ENCODE data around the gene CCBE1.

Gene CCBE1

DNA sequence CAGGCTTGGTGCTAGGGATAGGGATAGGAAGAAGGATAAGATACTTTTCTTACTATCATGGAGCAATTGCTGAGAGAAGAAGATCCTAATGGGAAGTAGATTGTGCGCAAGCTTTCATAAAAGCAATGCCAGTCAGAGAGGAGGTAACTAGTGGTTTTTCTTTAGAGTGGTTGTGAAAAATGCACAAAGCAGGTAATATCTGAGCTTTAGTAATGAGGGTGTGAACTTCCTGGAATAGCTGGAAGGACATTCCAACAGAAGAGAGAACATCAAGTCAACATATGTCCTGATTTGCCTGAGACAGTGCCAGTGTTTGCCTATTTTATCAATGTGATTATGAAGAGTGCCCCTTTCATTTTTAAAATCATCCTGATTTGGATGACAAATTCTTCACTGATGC, 34.1 kb downstream of the CCBE1 start:
- no peak overlapping the region for H3K14ac ChIP-seq (ENCODE audit: low read length in 2 of 2)
- H3K79me1 ChIP-seq (replicated peaks; ENCODE audit: low read length, poor library complexity, severe bottlenecking), result no peaks in the 10 kb centered on the region
- H2AK5ac ChIP-seq (ENCODE audit: low read length, severe bottlenecking), result no peak overlapping the region
- WGBS, result 100% methylated on average over 1 of the region's 1 CpG
- H2BK120ac ChIP-seq (ENCODE audit: low read depth, low read length), result no peak overlapping the region
- no peaks in the 10 kb centered on the region for H3K4me1 ChIP-seq (ENCODE audit: control insufficient read depth, insufficient read depth, low read depth, low read length)
- no peak overlapping the region for H3K4me3 ChIP-seq (ENCODE audit: insufficient read depth in 1 of 2, low read depth in 1 of 2, low read length in 2 of 2)
- no peaks in the 10 kb centered on the region for H3K9me3 ChIP-seq (ENCODE audit: control insufficient read depth, low read length)
- no peak overlapping the region for H4K8ac ChIP-seq (ENCODE audit: low read length)
- no peak overlapping the region for H3K9ac ChIP-seq (ENCODE audit: low read length)
- no peak overlapping the region for H2BK15ac ChIP-seq (ENCODE audit: low read depth, poor library complexity, severe bottlenecking)
- no peak overlapping the region for H2AFZ ChIP-seq (ENCODE audit: low read depth, low read length)
- no peak overlapping the region for H3K4me2 ChIP-seq (ENCODE audit: low read length, poor library complexity, severe bottlenecking)
- H3K4ac ChIP-seq (ENCODE audit: low read depth in 1 of 2, low read length in 2 of 2), result no peak overlapping the region
- no peaks in the 10 kb centered on the region for H3K36me3 ChIP-seq (ENCODE audit: control insufficient read depth in 1 of 2, insufficient read depth in 2 of 2, low read depth in 1 of 2, low read length in 2 of 2)
- H2BK5ac ChIP-seq (ENCODE audit: low read depth, low read length, poor library complexity, severe bottlenecking), result no peak overlapping the region
- H3K23ac ChIP-seq (ENCODE audit: low read length in 2 of 2), result no peak overlapping the region
- H3K27ac ChIP-seq (ENCODE audit: low read length, poor library complexity, severe bottlenecking), result no peak overlapping the region
- no peaks in the 10 kb centered on the region for H3K27me3 ChIP-seq (ENCODE audit: control insufficient read depth in 1 of 2, insufficient read depth in 1 of 2, low read length in 2 of 2)
- no peak overlapping the region for H3K18ac ChIP-seq (ENCODE audit: low read depth in 1 of 2, low read length in 2 of 2)
- no peak overlapping the region for H4K91ac ChIP-seq (ENCODE audit: low read length)
- no peak for DNase-seq
- no peak overlapping the region for H2BK12ac ChIP-seq (ENCODE audit: low read length in 2 of 2)

DNA sequence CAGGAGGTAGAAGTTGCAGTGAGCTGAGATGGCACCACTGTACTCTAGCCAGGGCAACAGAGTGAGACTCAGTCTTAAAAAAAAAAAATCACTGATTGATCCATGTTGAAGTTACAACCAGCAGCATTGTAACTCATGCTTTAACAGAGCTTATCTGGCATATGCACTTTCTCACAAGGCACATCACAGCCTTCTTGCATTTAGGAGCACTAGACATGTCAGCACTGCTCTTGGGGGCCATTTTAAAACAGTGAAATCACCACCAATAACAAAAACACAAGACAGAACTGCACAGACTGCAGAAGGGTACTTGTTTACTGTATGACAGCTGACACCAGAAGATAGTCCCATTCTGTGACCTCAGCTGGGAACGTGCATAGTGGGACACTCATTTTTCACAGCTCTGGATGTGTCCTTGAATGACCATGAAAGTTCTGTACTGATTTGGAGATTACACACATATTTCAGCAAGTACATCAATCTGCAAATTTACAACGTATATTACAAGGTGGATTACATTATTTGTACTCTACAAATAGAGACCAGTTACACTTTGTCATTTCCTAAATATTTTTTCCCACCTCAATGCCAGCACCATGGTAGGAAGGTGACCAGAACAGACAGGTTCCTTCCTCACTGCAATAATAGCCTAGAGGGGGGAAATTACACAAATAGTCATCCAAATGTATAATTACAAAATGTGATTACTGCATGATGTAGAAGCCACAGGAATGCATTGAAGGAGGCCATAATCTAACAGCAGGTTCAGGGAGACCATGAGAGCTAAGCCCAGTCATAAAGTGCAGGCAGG, 35.1 kb downstream of the CCBE1 start:
- no peaks in the 10 kb centered on the region for H3K9me3 ChIP-seq (ENCODE audit: control insufficient read depth, low read length)
- H2BK120ac ChIP-seq (ENCODE audit: low read depth, low read length), result no peak overlapping the region
- H3K14ac ChIP-seq (ENCODE audit: low read length in 2 of 2), result no peak overlapping the region
- no peak overlapping the region for H3K27ac ChIP-seq (ENCODE audit: low read length, poor library complexity, severe bottlenecking)
- H2BK5ac ChIP-seq (ENCODE audit: low read depth, low read length, poor library complexity, severe bottlenecking), result no peak overlapping the region
- no peak overlapping the region for H4K91ac ChIP-seq (ENCODE audit: low read length)
- H3K23ac ChIP-seq (ENCODE audit: low read length in 2 of 2), result no peak overlapping the region
- H3K18ac ChIP-seq (ENCODE audit: low read depth in 1 of 2, low read length in 2 of 2), result no peak overlapping the region
- no peaks in the 10 kb centered on the region for H3K79me1 ChIP-seq (replicated peaks; ENCODE audit: low read length, poor library complexity, severe bottlenecking)
- no peak overlapping the region for H4K8ac ChIP-seq (ENCODE audit: low read length)
- H3K27me3 ChIP-seq (ENCODE audit: control insufficient read depth in 1 of 2, insufficient read depth in 1 of 2, low read length in 2 of 2), result no peaks in the 10 kb centered on the region
- H2BK15ac ChIP-seq (ENCODE audit: low read depth, poor library complexity, severe bottlenecking), result no peak overlapping the region
- no peaks in the 10 kb centered on the region for H3K36me3 ChIP-seq (ENCODE audit: control insufficient read depth in 1 of 2, insufficient read depth in 2 of 2, low read depth in 1 of 2, low read length in 2 of 2)
- no peak overlapping the region for H3K4ac ChIP-seq (ENCODE audit: low read depth in 1 of 2, low read length in 2 of 2)
- H2BK12ac ChIP-seq (ENCODE audit: low read length in 2 of 2), result no peak overlapping the region
- H2AFZ ChIP-seq (ENCODE audit: low read depth, low read length), result no peak overlapping the region
- H3K9ac ChIP-seq (ENCODE audit: low read length), result no peak overlapping the region
- peak; percentile 36 for DNase-seq
- H3K4me3 ChIP-seq (ENCODE audit: insufficient read depth in 1 of 2, low read depth in 1 of 2, low read length in 2 of 2), result no peak overlapping the region
- H2AK5ac ChIP-seq (ENCODE audit: low read length, severe bottlenecking), result no peak overlapping the region
- H3K4me2 ChIP-seq (ENCODE audit: low read length, poor library complexity, severe bottlenecking), result no peak overlapping the region
- WGBS, result 44% methylated on average over 2 of the region's 2 CpGs
- H3K4me1 ChIP-seq (ENCODE audit: control insufficient read depth, insufficient read depth, low read depth, low read length), result no peaks in the 10 kb centered on the region

- H3K79me1 ChIP-seq (replicated peaks; ENCODE audit: low read length, poor library complexity, severe bottlenecking), result no peaks in the 10 kb centered on the region
- WGBS, result 70% methylated on average over 6 of the region's 8 CpGs
- no peak overlapping the region for H2BK15ac ChIP-seq (ENCODE audit: low read depth, poor library complexity, severe bottlenecking)
These were observed 36.2 kb downstream of the CCBE1 start for GRCh38 chr18:59660786-59661743.

GRCh38 chr18:59660366-59660765, 36.9 kb downstream of the CCBE1 start:
- Histone ChIP-seq H3K27ac (ENCODE audit: low read length, poor library complexity, severe bottlenecking) (no peak overlapping the region), H2BK120ac (ENCODE audit: low read depth, low read length) (no peak overlapping the region), H2AK5ac (ENCODE audit: low read length, severe bottlenecking) (no peak overlapping the region), H3K4me1 (ENCODE audit: control insufficient read depth, insufficient read depth, low read depth, low read length) (no peaks in the 10 kb centered on the region), H3K27me3 (ENCODE audit: control insufficient read depth in 1 of 2, insufficient read depth in 1 of 2, low read length in 2 of 2) (no peaks in the 10 kb centered on the region), H2BK5ac (ENCODE audit: low read depth, low read length, poor library complexity, severe bottlenecking) (no peak overlapping the region), H3K18ac (ENCODE audit: low read depth in 1 of 2, low read length in 2 of 2) (no peak overlapping the region), H2BK15ac (ENCODE audit: low read depth, poor library complexity, severe bottlenecking) (no peak overlapping the region), H3K4me3 (ENCODE audit: insufficient read depth in 1 of 2, low read depth in 1 of 2, low read length in 2 of 2) (peak overlapping the region in 1 of 2 experiments; percentile 66), H3K79me1 (replicated peaks; ENCODE audit: low read length, poor library complexity, severe bottlenecking) (no peaks in the 10 kb centered on the region), H4K91ac (ENCODE audit: low read length) (no peak overlapping the region), H3K4me2 (ENCODE audit: low read length, poor library complexity, severe bottlenecking) (no peak overlapping the region), H2AFZ (ENCODE audit: low read depth, low read length) (no peak overlapping the region), H3K36me3 (ENCODE audit: control insufficient read depth in 1 of 2, insufficient read depth in 2 of 2, low read depth in 1 of 2, low read length in 2 of 2) (no peaks in the 10 kb centered on the region), H3K9me3 (ENCODE audit: control insufficient read depth, low read length) (no peaks in the 10 kb centered on the region), H3K14ac (ENCODE audit: low read length in 2 of 2) (no peak overlapping the region), H4K8ac (ENCODE audit: low read length) (no peak overlapping the region), H3K23ac (ENCODE audit: low read length in 2 of 2) (no peak overlapping the region), H3K4ac (ENCODE audit: low read depth in 1 of 2, low read length in 2 of 2) (no peak overlapping the region), H3K9ac (ENCODE audit: low read length) (peak overlapping the region; percentile 63), H2BK12ac (ENCODE audit: low read length in 2 of 2) (no peak overlapping the region)
- DNase-seq, result no peak
- WGBS, result 92% methylated on average over 1 of the region's 4 CpGs

More at GRCh38 chr18:59660786-59661743, 36.2 kb downstream of the CCBE1 start:
- H4K8ac ChIP-seq (ENCODE audit: low read length), result no peak overlapping the region
- no peak overlapping the region for H3K23ac ChIP-seq (ENCODE audit: low read length in 2 of 2)
- H3K4me3 ChIP-seq (ENCODE audit: insufficient read depth in 1 of 2, low read depth in 1 of 2, low read length in 2 of 2), result no peak overlapping the region
- H2AFZ ChIP-seq (ENCODE audit: low read depth, low read length), result no peak overlapping the region
- H2BK5ac ChIP-seq (ENCODE audit: low read depth, low read length, poor library complexity, severe bottlenecking), result no peak overlapping the region
- no peak overlapping the region for H3K4me2 ChIP-seq (ENCODE audit: low read length, poor library complexity, severe bottlenecking)
- no peaks in the 10 kb centered on the region for H3K9me3 ChIP-seq (ENCODE audit: control insufficient read depth, low read length)
- H3K27me3 ChIP-seq (ENCODE audit: control insufficient read depth in 1 of 2, insufficient read depth in 1 of 2, low read length in 2 of 2), result no peaks in the 10 kb centered on the region
- H2BK120ac ChIP-seq (ENCODE audit: low read depth, low read length), result no peak overlapping the region
- no peak overlapping the region for H3K18ac ChIP-seq (ENCODE audit: low read depth in 1 of 2, low read length in 2 of 2)
- H3K9ac ChIP-seq (ENCODE audit: low read length), result peak overlapping the region; percentile 63
- H2BK12ac ChIP-seq (ENCODE audit: low read length in 2 of 2), result no peak overlapping the region
- no peaks in the 10 kb centered on the region for H3K4me1 ChIP-seq (ENCODE audit: control insufficient read depth, insufficient read depth, low read depth, low read length)
- H3K27ac ChIP-seq (ENCODE audit: low read length, poor library complexity, severe bottlenecking), result no peak overlapping the region
- peak; percentile 59 for DNase-seq
- no peaks in the 10 kb centered on the region for H3K36me3 ChIP-seq (ENCODE audit: control insufficient read depth in 1 of 2, insufficient read depth in 2 of 2, low read depth in 1 of 2, low read length in 2 of 2)
- no peak overlapping the region for H3K4ac ChIP-seq (ENCODE audit: low read depth in 1 of 2, low read length in 2 of 2)
- H3K14ac ChIP-seq (ENCODE audit: low read length in 2 of 2), result no peak overlapping the region
- no peak overlapping the region for H4K91ac ChIP-seq (ENCODE audit: low read length)
- H2AK5ac ChIP-seq (ENCODE audit: low read length, severe bottlenecking), result no peak overlapping the region

Data from mesenchymal stem cell (in vitro differentiated cells and primary cell).